Occipital lobe (tissue), 2 donors: ENCODE data around the gene SLC66A2. TPM values are rescaled to one million over a fixed set of nuclear protein-coding genes. Genes with fewer than 3 reads are reported as not detected.
"Not testable (repeated sequence)": the region's sequence is repeated elsewhere in the genome, so short reads cannot be mapped to it uniquely, and the experiment has no call there.

ENCODE experiments used
- DNase-seq: peaks from one replicate; lab custom pipeline; 2025; lab: John Stamatoyannopoulos, UW
- total RNA-seq: library from RNA; depleted of rRNA; stranded (reverse); fragments of >200 nt; gene quantifications from one replicate; pipeline ENCODE4 v1.2.3, GENCODE V29; 2014

Gene SLC66A2
- total RNA-seq, 1 donor from 2014 or later: 31.0 TPM

GRCh38 chr18:79883461-79884293 lies 67.8 kb downstream of the SLC66A2 start:
- no peak for DNase-seq

GRCh38 chr18:79882522-79883241 lies 68.8 kb downstream of the SLC66A2 start:
- DNase-seq: no peak

GRCh38 chr18:79881695-79882094 lies 69.8 kb downstream of the SLC66A2 start:
- DNase-seq: no peak

- DNase-seq: no peak
Measured at GRCh38 chr18:79879566-79879965, 71.9 kb downstream of the SLC66A2 start.

- DNase-seq: no peak
Measured at GRCh38 chr18:79878741-79879378, 72.6 kb downstream of the SLC66A2 start.

- DNase-seq: not testable (repeated sequence)
Measured at GRCh38 chr18:79878246-79878645, 73.2 kb downstream of the SLC66A2 start.

GRCh38 chr18:79877163-79878091 lies 74.0 kb downstream of the SLC66A2 start:
- no peak for DNase-seq

- DNase-seq: no peak
Measured at GRCh38 chr18:79876497-79876896, 75.0 kb downstream of the SLC66A2 start.

- no peak for DNase-seq
Measured at GRCh38 chr18:79875931-79876461, 75.5 kb downstream of the SLC66A2 start.

GRCh38 chr18:79875531-79875919 lies 75.9 kb downstream of the SLC66A2 start:
- no peak for DNase-seq

GRCh38 chr18:79874553-79875530 lies 76.6 kb downstream of the SLC66A2 start:
- DNase-seq: no peak

- DNase-seq: no peak
Measured at GRCh38 chr18:79873449-79874110, 77.9 kb downstream of the SLC66A2 start.

GRCh38 chr18:79872527-79873444 lies 78.7 kb downstream of the SLC66A2 start:
- DNase-seq: no peak

- no peak for DNase-seq
Measured at GRCh38 chr18:79871481-79872091, 79.9 kb downstream of the SLC66A2 start.

GRCh38 chr18:79871026-79871390 lies 80.4 kb downstream of the SLC66A2 start:
- no peak for DNase-seq

GRCh38 chr18:79870301-79871025 lies 81.0 kb downstream of the SLC66A2 start:
- DNase-seq: peak; percentile 48
